Measurements from ENCODE around the gene TCF4. TPM values are rescaled to one million over a fixed set of nuclear protein-coding genes. Genes with fewer than 3 reads are reported as not detected.

TCF4 gene
- total RNA-seq = 143 TPM
- long read RNA-seq, full-length matches to known transcripts = 72 of 148 reads
- long read RNA-seq, partial matches to known transcripts = 28 of 148 reads
- long read RNA-seq, other reads (novel, unspliced or antisense) = 48 of 148 reads

- Histone ChIP-seq H3K9me3 (no peaks in the 10 kb centered on the region), H3K4me1 (no peaks in the 10 kb centered on the region), H3K27ac (peak within 1 kb of the TSS; percentile 69), H3K4me3 (peak within 1 kb of the TSS; percentile 66), H3K27me3 (no peaks in the 10 kb centered on the region), H3K36me3 (no peaks in the 10 kb centered on the region)
- intact Hi-C loops (cut with DNase I) = no loop called here
- DNase-seq (peak; percentile 75), ATAC-seq (peak; percentile 45)
- TF ChIP-seq CTCF (IDR thresholded peaks at IDR 0.05) = no peak
Measured at GRCh38 chr18:55588111-55588869, at the start of gene TCF4. TCF4 (minus strand) TSS chr18:55588192; CDS start chr18:55587116, 1,076 bp downstream.

GRCh38 chr18:55637204-55637603, 49.2 kb upstream of the TCF4 start:
- ATAC-seq (no peak), DNase-seq (no peak)
- Histone ChIP-seq H3K4me3 (no peak overlapping the region), H3K9me3 (peaks cover 2% of the 10 kb centered on the region), H3K27me3 (no peaks in the 10 kb centered on the region), H3K36me3 (no peaks in the 10 kb centered on the region), H3K4me1 (no peaks in the 10 kb centered on the region), H3K27ac (no peak overlapping the region)
- intact Hi-C loops (cut with DNase I) = no loop called here
- no peak for TF ChIP-seq CTCF (IDR thresholded peaks at IDR 0.05)

GRCh38 chr18:55635439-55635838, 47.4 kb upstream of the TCF4 start:
- no peak overlapping the region for H3K27ac ChIP-seq
- no peaks in the 10 kb centered on the region for H3K4me1 ChIP-seq
- H3K4me3 ChIP-seq = no peak overlapping the region
- H3K27me3 ChIP-seq = no peaks in the 10 kb centered on the region
- no peak for TF ChIP-seq CTCF (IDR thresholded peaks at IDR 0.05)
- DNase-seq (no peak), ATAC-seq (no peak)
- intact Hi-C loops (cut with DNase I) = no loop called here
- H3K36me3 ChIP-seq = no peaks in the 10 kb centered on the region
- H3K9me3 ChIP-seq = no peaks in the 10 kb centered on the region

GRCh38 chr18:55634545-55634944, 46.6 kb upstream of the TCF4 start:
- Histone ChIP-seq H3K27me3 (no peaks in the 10 kb centered on the region), H3K4me1 (no peaks in the 10 kb centered on the region), H3K36me3 (no peaks in the 10 kb centered on the region), H3K4me3 (no peak overlapping the region), H3K27ac (no peak overlapping the region), H3K9me3 (no peaks in the 10 kb centered on the region)
- DNase-seq = no peak
- no peak for ATAC-seq
- intact Hi-C loops (cut with DNase I) = no loop called here
- no peak for TF ChIP-seq CTCF (IDR thresholded peaks at IDR 0.05)

- Histone ChIP-seq H3K27me3 (no peaks in the 10 kb centered on the region), H3K36me3 (no peaks in the 10 kb centered on the region), H3K27ac (no peak overlapping the region), H3K4me3 (no peak overlapping the region), H3K9me3 (no peaks in the 10 kb centered on the region), H3K4me1 (no peaks in the 10 kb centered on the region)
- DNase-seq (no peak), ATAC-seq (no peak)
- intact Hi-C loops (cut with DNase I) = no loop called here
- TF ChIP-seq CTCF (IDR thresholded peaks at IDR 0.05) = no peak
Measured at GRCh38 chr18:55633032-55633431, 45.0 kb upstream of the TCF4 start.
